ENCODE results near the gene POU6F2.

The POU6F2 gene

DNA sequence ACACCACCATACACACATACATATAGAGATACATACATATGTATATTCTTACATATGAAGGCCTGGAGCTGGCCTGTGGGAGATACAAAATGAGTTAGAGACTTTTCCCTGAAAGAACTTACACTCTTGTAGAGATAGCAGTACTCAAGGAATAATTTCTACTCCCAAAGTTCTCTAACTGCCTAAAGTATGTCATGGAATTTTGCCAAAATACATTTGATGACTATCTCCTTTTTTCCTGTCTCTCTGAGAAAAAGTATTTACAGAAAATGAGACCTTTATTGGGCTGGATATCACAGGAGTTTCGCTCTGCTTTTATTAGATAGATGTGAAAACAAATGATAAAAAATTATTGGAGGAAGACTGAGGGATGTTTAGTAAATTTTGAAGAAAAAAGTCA, 220.1 kb downstream of the POU6F2 start:
- no peaks in the 10 kb centered on the region for H3K27me3 ChIP-seq (ENCODE audit: insufficient read depth, low read length)
- no peak overlapping the region for H3K27ac ChIP-seq (ENCODE audit: low read length)
- H3K36me3 ChIP-seq (ENCODE audit: insufficient read depth, low read depth, low read length) = no peaks in the 10 kb centered on the region
- peaks cover 9% of the 10 kb centered on the region for H3K4me1 ChIP-seq (ENCODE audit: insufficient read depth, low read length)
- H3K9ac ChIP-seq (ENCODE audit: low read depth, low read length) = no peak overlapping the region
- H3K9me3 ChIP-seq (ENCODE audit: insufficient read depth, low read depth, low read length) = no peaks in the 10 kb centered on the region
- H3K4me3 ChIP-seq (ENCODE audit: low read length) = no peak overlapping the region

DNA sequence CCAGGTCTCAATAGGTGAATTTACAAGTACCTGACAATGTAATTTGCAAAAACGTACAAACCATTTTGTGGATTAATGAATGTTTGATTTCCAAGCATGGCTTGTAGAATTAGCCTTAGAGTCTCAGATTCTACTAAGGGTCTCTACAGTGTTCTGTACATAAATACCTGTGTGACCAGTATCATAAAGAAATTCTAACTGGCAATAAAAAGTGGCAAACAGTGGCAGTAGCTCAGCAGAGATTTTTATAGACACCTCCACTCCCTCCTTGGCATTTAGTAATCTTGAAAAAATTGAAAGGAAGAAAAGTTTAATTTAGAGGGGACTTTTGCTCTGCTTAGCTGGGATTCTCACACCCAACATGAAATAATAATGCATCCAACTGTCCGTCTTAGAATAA, 220.8 kb downstream of the POU6F2 start:
- Histone ChIP-seq H3K4me1 (ENCODE audit: insufficient read depth, low read length) (peaks cover 9% of the 10 kb centered on the region), H3K27me3 (ENCODE audit: insufficient read depth, low read length) (no peaks in the 10 kb centered on the region), H3K36me3 (ENCODE audit: insufficient read depth, low read depth, low read length) (no peaks in the 10 kb centered on the region), H3K9me3 (ENCODE audit: insufficient read depth, low read depth, low read length) (no peaks in the 10 kb centered on the region), H3K9ac (ENCODE audit: low read depth, low read length) (no peak overlapping the region), H3K27ac (ENCODE audit: low read length) (no peak overlapping the region), H3K4me3 (ENCODE audit: low read length) (no peak overlapping the region)

DNA sequence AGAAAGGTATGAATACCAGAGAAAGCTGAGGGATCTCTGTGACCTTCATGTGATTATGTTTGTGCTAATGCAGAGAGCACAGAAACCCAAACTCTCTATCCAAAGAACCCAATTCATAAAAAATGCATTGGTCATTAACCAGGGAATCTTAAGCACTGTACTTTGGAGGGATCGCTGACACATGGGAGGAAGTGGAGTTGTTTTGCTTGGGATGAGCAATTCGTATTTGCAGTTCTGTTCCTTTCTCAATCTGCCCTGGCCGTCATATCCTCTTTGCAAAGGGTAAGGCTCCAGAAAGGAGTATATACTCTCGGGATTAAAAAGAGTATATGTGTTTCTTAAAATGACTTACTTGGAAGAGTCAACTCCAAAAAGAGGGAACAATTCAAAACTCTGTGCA, 221.3 kb downstream of the POU6F2 start:
- Histone ChIP-seq H3K36me3 (ENCODE audit: insufficient read depth, low read depth, low read length) (no peaks in the 10 kb centered on the region), H3K9me3 (ENCODE audit: insufficient read depth, low read depth, low read length) (no peaks in the 10 kb centered on the region), H3K27me3 (ENCODE audit: insufficient read depth, low read length) (no peaks in the 10 kb centered on the region), H3K4me3 (ENCODE audit: low read length) (no peak overlapping the region), H3K27ac (ENCODE audit: low read length) (no peak overlapping the region), H3K9ac (ENCODE audit: low read depth, low read length) (no peak overlapping the region), H3K4me1 (ENCODE audit: insufficient read depth, low read length) (peaks cover 11% of the 10 kb centered on the region)

DNA sequence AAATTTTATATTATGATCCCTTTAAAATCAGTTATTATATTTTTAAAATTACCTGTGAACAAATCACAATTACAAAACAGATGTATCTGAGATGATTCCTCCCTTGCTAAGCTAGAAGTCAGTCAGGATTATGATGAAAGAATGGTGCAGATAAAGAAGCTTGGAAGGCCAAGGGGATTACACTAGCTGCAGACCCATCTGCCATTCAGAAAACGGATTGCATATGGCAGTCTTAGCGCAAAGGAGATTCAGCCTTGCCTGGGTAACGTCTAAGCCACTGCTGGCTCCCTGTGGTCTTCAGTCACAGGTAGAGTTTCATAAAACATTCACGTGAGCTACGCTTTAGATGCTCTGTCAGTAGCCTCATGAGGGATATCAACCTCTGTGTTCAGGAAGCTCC, 222.2 kb downstream of the POU6F2 start:
- no peak overlapping the region for H3K4me3 ChIP-seq (ENCODE audit: low read length)
- no peak overlapping the region for H3K27ac ChIP-seq (ENCODE audit: low read length)
- no peaks in the 10 kb centered on the region for H3K27me3 ChIP-seq (ENCODE audit: insufficient read depth, low read length)
- no peak overlapping the region for H3K9ac ChIP-seq (ENCODE audit: low read depth, low read length)
- H3K4me1 ChIP-seq (ENCODE audit: insufficient read depth, low read length) = peaks cover 12% of the 10 kb centered on the region
- no peaks in the 10 kb centered on the region for H3K9me3 ChIP-seq (ENCODE audit: insufficient read depth, low read depth, low read length)
- H3K36me3 ChIP-seq (ENCODE audit: insufficient read depth, low read depth, low read length) = no peaks in the 10 kb centered on the region

GRCh38 chr7:39202041-39202440, 224.3 kb downstream of the POU6F2 start:
- Histone ChIP-seq H3K36me3 (ENCODE audit: insufficient read depth, low read depth, low read length) (no peaks in the 10 kb centered on the region), H3K27ac (ENCODE audit: low read length) (no peak overlapping the region), H3K4me3 (ENCODE audit: low read length) (no peak overlapping the region), H3K9me3 (ENCODE audit: insufficient read depth, low read depth, low read length) (no peaks in the 10 kb centered on the region), H3K9ac (ENCODE audit: low read depth, low read length) (no peak overlapping the region), H3K27me3 (ENCODE audit: insufficient read depth, low read length) (no peaks in the 10 kb centered on the region), H3K4me1 (ENCODE audit: insufficient read depth, low read length) (peaks cover 12% of the 10 kb centered on the region)

DNA sequence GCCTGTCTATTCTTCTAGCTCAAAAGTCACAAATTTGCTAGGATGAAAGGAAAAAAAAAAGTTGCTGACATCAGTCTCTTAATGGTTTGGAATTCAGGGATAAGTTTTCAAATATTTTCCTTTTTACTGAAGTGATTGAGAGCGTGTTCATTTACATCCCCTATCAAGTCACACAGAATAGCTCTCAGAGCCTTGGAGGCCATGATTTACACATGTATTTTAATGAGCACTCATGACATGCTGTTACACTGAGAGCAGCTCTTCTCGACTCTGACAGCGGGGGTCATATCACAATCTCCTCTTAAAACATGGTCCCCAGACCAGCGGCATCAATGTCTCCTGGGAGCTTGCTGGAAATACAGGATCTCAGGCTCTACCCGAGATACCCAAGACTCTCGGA, 232.7 kb downstream of the POU6F2 start:
- Histone ChIP-seq H3K4me3 (ENCODE audit: low read length) (no peak overlapping the region), H3K9ac (ENCODE audit: low read depth, low read length) (no peak overlapping the region), H3K27me3 (ENCODE audit: insufficient read depth, low read length) (no peaks in the 10 kb centered on the region), H3K4me1 (ENCODE audit: insufficient read depth, low read length) (no peaks in the 10 kb centered on the region), H3K9me3 (ENCODE audit: insufficient read depth, low read depth, low read length) (no peaks in the 10 kb centered on the region), H3K36me3 (ENCODE audit: insufficient read depth, low read depth, low read length) (no peaks in the 10 kb centered on the region), H3K27ac (ENCODE audit: low read length) (no peak overlapping the region)

DNA sequence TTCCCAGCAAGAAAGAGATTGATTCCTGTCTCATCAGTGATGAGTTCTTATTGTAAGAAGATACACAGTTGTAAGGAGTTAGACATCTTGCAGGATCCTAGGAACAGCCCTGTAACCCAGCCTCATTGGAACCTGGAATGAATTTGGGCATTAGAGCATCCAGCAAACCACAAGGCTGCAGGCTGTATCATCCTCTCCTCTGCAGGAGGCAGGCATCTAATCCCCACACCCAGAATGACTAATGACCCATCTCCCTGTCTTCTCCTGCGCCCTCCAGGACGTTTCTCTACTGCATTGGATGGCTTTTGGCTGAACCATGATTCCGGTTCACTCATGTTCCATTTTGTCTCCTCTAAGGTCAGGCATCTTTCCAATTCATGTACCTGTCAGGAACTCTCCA, 233.9 kb downstream of the POU6F2 start:
- H3K27ac ChIP-seq (ENCODE audit: low read length) = no peak overlapping the region

GRCh38 chr7:39212876-39213275, 235.2 kb downstream of the POU6F2 start:
- H3K36me3 ChIP-seq (ENCODE audit: insufficient read depth, low read depth, low read length) = no peaks in the 10 kb centered on the region
- H3K27me3 ChIP-seq (ENCODE audit: insufficient read depth, low read length) = no peaks in the 10 kb centered on the region
- no peaks in the 10 kb centered on the region for H3K4me1 ChIP-seq (ENCODE audit: insufficient read depth, low read length)
- H3K27ac ChIP-seq (ENCODE audit: low read length) = no peak overlapping the region
- H3K9ac ChIP-seq (ENCODE audit: low read depth, low read length) = no peak overlapping the region
- H3K4me3 ChIP-seq (ENCODE audit: low read length) = no peak overlapping the region
- H3K9me3 ChIP-seq (ENCODE audit: insufficient read depth, low read depth, low read length) = no peaks in the 10 kb centered on the region

More for the DNA sequence above, 233.9 kb downstream of the POU6F2 start:
- Histone ChIP-seq H3K36me3 (ENCODE audit: insufficient read depth, low read depth, low read length) (no peaks in the 10 kb centered on the region), H3K9ac (ENCODE audit: low read depth, low read length) (no peak overlapping the region), H3K27me3 (ENCODE audit: insufficient read depth, low read length) (no peaks in the 10 kb centered on the region), H3K4me3 (ENCODE audit: low read length) (no peak overlapping the region), H3K4me1 (ENCODE audit: insufficient read depth, low read length) (no peaks in the 10 kb centered on the region), H3K9me3 (ENCODE audit: insufficient read depth, low read depth, low read length) (no peaks in the 10 kb centered on the region)

DNA sequence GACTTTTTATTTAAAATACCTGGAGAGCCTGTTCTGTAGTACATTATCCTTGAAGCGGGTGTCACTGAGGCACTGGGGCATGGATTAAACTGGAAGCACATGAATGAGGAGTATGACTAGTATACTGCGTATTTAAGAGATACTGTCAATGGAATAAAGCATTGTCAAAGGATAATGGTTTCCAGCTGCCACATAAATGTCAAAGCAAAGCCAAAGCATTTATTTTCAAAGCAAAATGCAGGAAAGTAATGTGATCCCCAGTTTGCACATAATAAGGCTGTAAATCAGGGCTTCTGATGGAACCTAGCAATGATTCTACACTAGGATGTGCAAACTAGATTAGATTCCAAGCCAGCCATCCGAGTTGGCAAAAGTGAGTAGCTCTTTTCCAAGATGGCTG, 240.1 kb downstream of the POU6F2 start:
- H3K27me3 ChIP-seq (ENCODE audit: insufficient read depth, low read length) = no peaks in the 10 kb centered on the region
- H3K9me3 ChIP-seq (ENCODE audit: insufficient read depth, low read depth, low read length) = no peaks in the 10 kb centered on the region
- no peak overlapping the region for H3K9ac ChIP-seq (ENCODE audit: low read depth, low read length)
- no peak overlapping the region for H3K4me3 ChIP-seq (ENCODE audit: low read length)
- H3K4me1 ChIP-seq (ENCODE audit: insufficient read depth, low read length) = no peaks in the 10 kb centered on the region
- H3K36me3 ChIP-seq (ENCODE audit: insufficient read depth, low read depth, low read length) = no peaks in the 10 kb centered on the region
- no peak overlapping the region for H3K27ac ChIP-seq (ENCODE audit: low read length)

DNA sequence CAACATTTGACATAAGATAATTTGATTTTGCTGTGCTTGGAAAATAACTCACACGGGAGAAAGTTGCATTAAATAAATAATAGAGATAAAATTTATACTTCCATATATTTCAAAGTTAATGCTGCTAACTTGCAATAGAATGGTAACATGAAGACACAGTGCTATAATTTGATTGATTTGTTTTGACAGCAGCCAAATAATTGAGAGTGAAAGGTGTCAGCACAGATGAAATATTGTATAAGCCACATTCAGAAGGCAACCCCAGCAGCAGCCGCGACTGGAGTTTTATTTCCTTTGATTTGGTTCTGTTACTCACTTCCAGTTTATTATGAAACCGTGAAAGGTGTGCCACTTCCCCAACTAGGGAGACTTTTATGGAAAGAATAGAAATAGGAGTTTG, 242.2 kb downstream of the POU6F2 start:
- no peak overlapping the region for H3K4me3 ChIP-seq (ENCODE audit: low read length)

GRCh38 chr7:39221901-39222300, 244.2 kb downstream of the POU6F2 start:
- Histone ChIP-seq H3K4me3 (ENCODE audit: low read length) (no peak overlapping the region), H3K36me3 (ENCODE audit: insufficient read depth, low read depth, low read length) (no peaks in the 10 kb centered on the region), H3K9me3 (ENCODE audit: insufficient read depth, low read depth, low read length) (no peaks in the 10 kb centered on the region), H3K27me3 (ENCODE audit: insufficient read depth, low read length) (no peaks in the 10 kb centered on the region), H3K4me1 (ENCODE audit: insufficient read depth, low read length) (no peaks in the 10 kb centered on the region), H3K27ac (ENCODE audit: low read length) (no peak overlapping the region), H3K9ac (ENCODE audit: low read depth, low read length) (no peak overlapping the region)

More for the DNA sequence above, 242.2 kb downstream of the POU6F2 start:
- Histone ChIP-seq H3K27me3 (ENCODE audit: insufficient read depth, low read length) (no peaks in the 10 kb centered on the region), H3K9ac (ENCODE audit: low read depth, low read length) (no peak overlapping the region), H3K4me1 (ENCODE audit: insufficient read depth, low read length) (no peaks in the 10 kb centered on the region), H3K27ac (ENCODE audit: low read length) (no peak overlapping the region), H3K36me3 (ENCODE audit: insufficient read depth, low read depth, low read length) (no peaks in the 10 kb centered on the region), H3K9me3 (ENCODE audit: insufficient read depth, low read depth, low read length) (no peaks in the 10 kb centered on the region)

DNA sequence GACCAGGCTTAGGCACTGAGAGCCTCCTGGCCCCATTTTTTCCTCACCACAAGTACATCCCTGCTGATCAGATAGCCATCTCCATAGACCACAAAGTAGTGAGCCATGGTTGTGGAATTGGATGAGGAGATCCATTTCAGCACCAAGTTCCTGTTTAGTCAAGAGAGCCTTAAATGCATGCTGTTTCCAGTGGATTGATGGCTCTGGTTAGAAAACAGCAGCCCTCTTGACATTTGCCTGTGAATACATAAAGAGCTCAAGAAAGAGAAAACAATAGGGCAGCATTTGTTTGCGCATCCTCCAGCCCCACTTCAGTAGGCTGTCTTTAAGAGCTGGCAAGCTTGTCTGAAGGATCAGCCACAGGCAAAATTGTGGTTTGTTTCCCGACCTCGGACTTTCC, 251.2 kb downstream of the POU6F2 start:
- Histone ChIP-seq H3K36me3 (ENCODE audit: insufficient read depth, low read depth, low read length) (no peaks in the 10 kb centered on the region), H3K9me3 (ENCODE audit: insufficient read depth, low read depth, low read length) (no peaks in the 10 kb centered on the region), H3K4me3 (ENCODE audit: low read length) (no peak overlapping the region), H3K27me3 (ENCODE audit: insufficient read depth, low read length) (no peaks in the 10 kb centered on the region), H3K9ac (ENCODE audit: low read depth, low read length) (no peak overlapping the region), H3K4me1 (ENCODE audit: insufficient read depth, low read length) (peaks cover 13% of the 10 kb centered on the region), H3K27ac (ENCODE audit: low read length) (no peak overlapping the region)
